SJCRH30 (cell line): Measurements from ENCODE around the gene MANBA. TPM values are rescaled to one million over a fixed set of nuclear protein-coding genes. Genes with fewer than 3 reads are reported as not detected.

Experiments
- DNase-seq, 2 experiments: peaks; one replicate each; pipeline ENCODE4 v3.0.0-alpha.2; 2015 to 2020
- H3K27ac ChIP-seq: fragments of 250-450 bp; sonication (Bioruptor Pico); 2 replicates; pipeline ENCODE4 v1.5.1; 2020; ENCODE audit warnings: mild to moderate bottlenecking, moderate library complexity
- H3K27me3 ChIP-seq: fragments of 250-450 bp; sonication (Bioruptor Pico); 2 replicates; pipeline ENCODE4 v1.5.1; 2020; ENCODE audit warnings: mild to moderate bottlenecking, moderate library complexity
- H3K36me3 ChIP-seq: fragments of 250-450 bp; sonication (Bioruptor Pico); 2 replicates; pipeline ENCODE4 v1.5.1; 2020; ENCODE audit warnings: mild to moderate bottlenecking, moderate library complexity
- H3K4me1 ChIP-seq: fragments of 250-450 bp; sonication (Bioruptor Pico); 2 replicates; pipeline ENCODE4 v1.5.1; 2020; ENCODE audit warnings: mild to moderate bottlenecking, moderate library complexity
- H3K4me3 ChIP-seq: fragments of 250-450 bp; sonication (Bioruptor Pico); 2 replicates; pipeline ENCODE4 v1.5.1; 2020; ENCODE audit warnings: mild to moderate bottlenecking, moderate library complexity
- H3K9me3 ChIP-seq: fragments of 250-450 bp; sonication (Bioruptor Pico); replicated peaks from 2 replicates; pipeline ENCODE4 v1.5.1; 2020; ENCODE audit warnings: mild to moderate bottlenecking, moderate library complexity
- total RNA-seq: library from RNA; depleted of rRNA; stranded (reverse); fragments of >200 nt; shearing (Covaris generic); gene quantifications from 2 replicates; pipeline ENCODE4 v1.2.3, GENCODE V29; 2014; rRNA removed

The MANBA gene
- total RNA-seq, 1 experiment from 2014 or later = 14.1 TPM

GRCh38 chr4:102598086-102598761, 162.5 kb downstream of the MANBA start:
- Histone ChIP-seq H3K36me3 (peaks cover 65% of the 10 kb centered on the region), H3K27ac (no peak overlapping the region), H3K27me3 (no peaks in the 10 kb centered on the region), H3K4me3 (no peak overlapping the region), H3K4me1 (no peaks in the 10 kb centered on the region), H3K9me3 (no peaks in the 10 kb centered on the region)
- no peak for DNase-seq

DNA sequence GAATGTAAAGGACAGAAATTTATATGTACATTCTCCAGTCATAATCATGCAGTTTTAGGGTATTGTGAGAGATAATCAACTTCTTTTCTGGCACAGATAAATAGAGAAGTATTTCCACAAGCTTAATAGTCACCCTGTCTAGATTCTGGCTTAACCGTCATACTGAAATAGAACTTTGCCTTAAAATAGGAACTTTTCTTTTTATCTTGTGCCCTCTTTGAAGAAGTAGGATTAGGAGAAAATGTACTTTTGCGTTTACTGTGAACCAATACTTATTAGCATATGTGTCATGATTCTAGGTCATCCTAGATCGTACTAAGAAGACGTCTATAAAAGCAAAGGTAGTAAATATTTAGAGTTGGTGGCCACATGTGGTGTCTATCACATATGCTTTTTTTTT, 164.2 kb downstream of the MANBA start:
- DNase-seq = no peak
- H3K27me3 ChIP-seq = no peaks in the 10 kb centered on the region
- no peak overlapping the region for H3K27ac ChIP-seq
- H3K9me3 ChIP-seq = no peaks in the 10 kb centered on the region
- H3K4me3 ChIP-seq = no peak overlapping the region
- H3K36me3 ChIP-seq = peaks cover 59% of the 10 kb centered on the region
- no peaks in the 10 kb centered on the region for H3K4me1 ChIP-seq

DNA sequence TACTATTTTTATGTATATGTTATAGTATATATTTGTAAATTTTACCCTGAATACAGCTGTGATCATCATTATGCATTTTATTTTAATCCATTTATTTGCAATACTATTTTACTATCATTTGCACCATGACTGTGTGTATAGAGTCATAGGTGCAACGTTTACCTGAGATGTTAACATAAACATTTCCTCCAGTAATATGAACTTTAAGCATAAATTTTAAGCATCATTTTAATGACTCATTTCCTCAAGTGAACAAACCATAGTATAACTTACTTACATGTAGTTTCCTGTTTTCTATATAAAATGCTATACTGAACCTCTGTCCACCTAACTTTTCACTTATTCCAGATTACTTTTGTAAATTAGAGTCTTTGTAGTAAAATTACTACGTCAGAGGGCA, 166.8 kb downstream of the MANBA start:
- no peaks in the 10 kb centered on the region for H3K9me3 ChIP-seq

DNA sequence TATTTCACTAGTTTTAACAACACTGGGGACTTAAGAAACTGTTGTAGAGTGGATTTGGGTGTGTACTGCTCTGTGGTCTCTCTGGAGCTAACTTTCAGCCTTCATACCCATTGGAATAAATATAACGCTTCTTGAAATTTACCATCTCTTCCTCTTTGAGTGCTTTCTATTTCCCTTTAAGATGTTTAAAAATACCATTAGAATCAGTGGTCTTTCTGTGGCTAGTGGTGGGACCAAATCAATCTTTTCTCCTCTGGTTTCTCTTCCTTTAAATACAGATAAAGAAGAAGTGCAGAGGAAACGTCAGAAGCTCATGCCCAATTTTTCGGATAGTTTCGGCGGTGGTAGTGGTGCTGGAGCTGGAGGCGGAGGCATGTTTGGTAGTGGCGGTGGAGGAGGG, 167.6 kb downstream of the MANBA start:
- Histone ChIP-seq H3K27ac (no peak overlapping the region), H3K4me3 (no peak overlapping the region), H3K9me3 (no peaks in the 10 kb centered on the region), H3K27me3 (no peaks in the 10 kb centered on the region), H3K4me1 (no peaks in the 10 kb centered on the region), H3K36me3 (peaks cover 50% of the 10 kb centered on the region)
- no peak for DNase-seq

More for the DNA sequence above, 166.8 kb downstream of the MANBA start:
- DNase-seq = no peak
- Histone ChIP-seq H3K4me1 (no peaks in the 10 kb centered on the region), H3K27ac (no peak overlapping the region), H3K27me3 (no peaks in the 10 kb centered on the region), H3K36me3 (peaks cover 52% of the 10 kb centered on the region), H3K4me3 (no peak overlapping the region)

GRCh38 chr4:102592256-102592655, 168.5 kb downstream of the MANBA start:
- H3K9me3 ChIP-seq = no peaks in the 10 kb centered on the region
- H3K4me3 ChIP-seq = no peak overlapping the region
- DNase-seq = no peak
- no peak overlapping the region for H3K27ac ChIP-seq
- no peaks in the 10 kb centered on the region for H3K27me3 ChIP-seq
- H3K4me1 ChIP-seq = no peaks in the 10 kb centered on the region
- peaks cover 52% of the 10 kb centered on the region for H3K36me3 ChIP-seq

GRCh38 chr4:102589743-102590142, 171.0 kb downstream of the MANBA start:
- peaks cover 46% of the 10 kb centered on the region for H3K36me3 ChIP-seq
- H3K27ac ChIP-seq = no peak overlapping the region
- H3K4me1 ChIP-seq = no peaks in the 10 kb centered on the region
- no peaks in the 10 kb centered on the region for H3K27me3 ChIP-seq
- no peaks in the 10 kb centered on the region for H3K9me3 ChIP-seq
- H3K4me3 ChIP-seq = no peak overlapping the region
- no peak for DNase-seq

DNA sequence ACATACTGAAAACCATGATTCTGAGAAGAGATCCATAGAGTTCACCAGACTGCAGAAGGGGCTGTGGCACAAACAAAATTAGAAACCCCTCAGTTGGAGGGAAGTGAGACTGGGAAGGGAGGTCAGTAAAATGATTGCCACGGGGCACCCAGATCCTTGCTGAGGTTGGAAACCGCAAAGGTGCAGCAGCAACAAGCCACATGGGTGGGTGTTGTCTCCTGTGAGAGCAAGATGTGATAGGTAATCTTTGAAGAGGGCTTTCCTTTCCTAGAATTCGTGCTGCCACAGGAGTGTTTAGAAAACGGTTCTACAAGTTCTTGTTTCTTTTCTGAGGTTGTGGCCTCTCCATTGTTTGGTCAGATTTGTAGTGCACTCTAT, 174.1 kb downstream of the MANBA start:
- Histone ChIP-seq H3K27me3 (no peaks in the 10 kb centered on the region), H3K4me3 (no peak overlapping the region), H3K9me3 (no peaks in the 10 kb centered on the region), H3K27ac (no peak overlapping the region), H3K36me3 (peaks cover 62% of the 10 kb centered on the region), H3K4me1 (no peaks in the 10 kb centered on the region)
- no peak for DNase-seq

GRCh38 chr4:102586002-102586643, 174.6 kb downstream of the MANBA start:
- H3K4me3 ChIP-seq = no peak overlapping the region
- no peaks in the 10 kb centered on the region for H3K4me1 ChIP-seq
- H3K27me3 ChIP-seq = no peaks in the 10 kb centered on the region
- H3K36me3 ChIP-seq = peaks cover 66% of the 10 kb centered on the region
- no peaks in the 10 kb centered on the region for H3K9me3 ChIP-seq
- no peak for DNase-seq
- no peak overlapping the region for H3K27ac ChIP-seq

- no peak for DNase-seq
- H3K9me3 ChIP-seq = no peaks in the 10 kb centered on the region
- no peak overlapping the region for H3K4me3 ChIP-seq
- no peaks in the 10 kb centered on the region for H3K27me3 ChIP-seq
- peaks cover 69% of the 10 kb centered on the region for H3K36me3 ChIP-seq
- no peaks in the 10 kb centered on the region for H3K4me1 ChIP-seq
- no peak overlapping the region for H3K27ac ChIP-seq
Observed at GRCh38 chr4:102585329-102585728, 175.4 kb downstream of the MANBA start.

DNA sequence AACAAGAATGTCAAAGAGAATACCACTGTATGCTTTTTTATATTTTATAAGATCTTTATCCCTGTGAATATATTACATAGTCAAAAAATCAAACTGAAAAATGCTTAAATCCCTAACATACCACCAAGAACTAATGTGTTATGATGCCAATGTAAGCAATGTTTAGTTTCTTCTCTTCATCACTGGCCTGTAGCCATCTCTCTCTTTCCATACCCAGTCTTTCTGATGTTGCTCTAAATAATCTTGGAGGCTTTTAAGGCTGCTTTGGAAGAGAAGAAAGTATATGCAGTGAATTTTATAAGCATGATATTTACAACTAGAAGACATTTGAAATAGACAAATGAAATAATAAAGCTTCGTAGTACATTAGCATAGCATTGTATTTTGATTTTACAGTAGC, 176.7 kb downstream of the MANBA start:
- no peak for DNase-seq
- H3K27me3 ChIP-seq = no peaks in the 10 kb centered on the region
- no peaks in the 10 kb centered on the region; the same call in 1 of the 2 replicates for H3K4me1 ChIP-seq
- no peak overlapping the region for H3K4me3 ChIP-seq
- no peaks in the 10 kb centered on the region for H3K9me3 ChIP-seq
- peaks cover 64% of the 10 kb centered on the region for H3K36me3 ChIP-seq
- no peak overlapping the region for H3K27ac ChIP-seq

Other genes with a start within 250 kb of the MANBA start
- gene UBE2D3, start 66.6 kb upstream of the MANBA start, total RNA-seq = 484 and 529 TPM in 2 replicates
- 55.1 and 64.0 TPM in 2 replicates for gene CISD2, start 108.0 kb upstream of the MANBA start, total RNA-seq